H1 (cell line): ENCODE data around the gene TRPC4. TPM values are rescaled to one million over a fixed set of nuclear protein-coding genes. Genes with fewer than 3 reads are reported as not detected.

Experiments
- polyA plus RNA-seq, 7 experiments: library from polyadenylated mRNA; depleted of rRNA in 3 of 7; stranded (reverse) in 5 of 7; unstranded in 2 of 7; fragments of >200 nt in 5 of 7; fragments of 200-250 nt in 2 of 7; gene quantifications; 1 replicate in 5 of 7; 2 replicates in 1 of 7; 4 replicates in 1 of 7; pipeline versions ENCODE4 v1.2.1 to v1.2.3, GENCODE V29; 2011 to 2013; ENCODE audit warnings: missing spikeins in 2 of 7, mixed read lengths in 2 of 7
- total RNA-seq: library from RNA; stranded (reverse); fragmentation: NEBNext Ultra II Directional; extraction: Animal tissue kit (Norgen Biotek cat#: 25700); gene quantifications from 2 replicates; pipeline ENCODE4 v1.2.1, GENCODE V29; 2021
- TF ChIP-seq, protein P1 (sequence below): fragments of 300-600 bp; sonication (generic); IDR thresholded peaks from 2 replicates; pipeline ENCODE4 v1.7.1; 2012; ENCODE audit warnings: low read length, moderate library complexity, mild to moderate bottlenecking, inconsistent platforms; ENCODE audit not compliant: insufficient replicate concordance

TRPC4 gene
- total and polyA plus RNA-seq, 2 of the 8 experiments (the other 6 are each of a cell fraction or from before 2014, with no cell fraction given) = 12.3 to 14.7 TPM

DNA sequence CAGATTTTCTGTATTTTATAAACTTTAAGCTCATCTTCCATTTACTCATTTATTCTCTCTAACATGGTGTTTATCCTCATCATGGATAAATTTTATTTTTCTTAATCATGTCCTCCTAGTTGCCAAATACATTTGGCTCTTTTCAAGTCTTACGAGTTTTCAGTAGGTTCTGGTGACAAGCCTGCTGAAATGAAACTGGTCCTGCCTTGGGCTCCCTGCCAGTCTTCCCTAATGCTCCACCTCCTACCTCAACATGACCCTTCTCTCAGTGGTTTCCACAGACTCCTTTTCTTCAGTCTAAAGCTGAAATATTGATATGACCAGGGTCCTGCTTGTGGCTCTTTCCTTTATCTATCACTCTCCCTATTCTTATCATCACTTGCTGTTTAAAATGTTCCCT is 81.2 kb downstream of the TRPC4 start (continued):
- TF ChIP-seq, protein P1, sequence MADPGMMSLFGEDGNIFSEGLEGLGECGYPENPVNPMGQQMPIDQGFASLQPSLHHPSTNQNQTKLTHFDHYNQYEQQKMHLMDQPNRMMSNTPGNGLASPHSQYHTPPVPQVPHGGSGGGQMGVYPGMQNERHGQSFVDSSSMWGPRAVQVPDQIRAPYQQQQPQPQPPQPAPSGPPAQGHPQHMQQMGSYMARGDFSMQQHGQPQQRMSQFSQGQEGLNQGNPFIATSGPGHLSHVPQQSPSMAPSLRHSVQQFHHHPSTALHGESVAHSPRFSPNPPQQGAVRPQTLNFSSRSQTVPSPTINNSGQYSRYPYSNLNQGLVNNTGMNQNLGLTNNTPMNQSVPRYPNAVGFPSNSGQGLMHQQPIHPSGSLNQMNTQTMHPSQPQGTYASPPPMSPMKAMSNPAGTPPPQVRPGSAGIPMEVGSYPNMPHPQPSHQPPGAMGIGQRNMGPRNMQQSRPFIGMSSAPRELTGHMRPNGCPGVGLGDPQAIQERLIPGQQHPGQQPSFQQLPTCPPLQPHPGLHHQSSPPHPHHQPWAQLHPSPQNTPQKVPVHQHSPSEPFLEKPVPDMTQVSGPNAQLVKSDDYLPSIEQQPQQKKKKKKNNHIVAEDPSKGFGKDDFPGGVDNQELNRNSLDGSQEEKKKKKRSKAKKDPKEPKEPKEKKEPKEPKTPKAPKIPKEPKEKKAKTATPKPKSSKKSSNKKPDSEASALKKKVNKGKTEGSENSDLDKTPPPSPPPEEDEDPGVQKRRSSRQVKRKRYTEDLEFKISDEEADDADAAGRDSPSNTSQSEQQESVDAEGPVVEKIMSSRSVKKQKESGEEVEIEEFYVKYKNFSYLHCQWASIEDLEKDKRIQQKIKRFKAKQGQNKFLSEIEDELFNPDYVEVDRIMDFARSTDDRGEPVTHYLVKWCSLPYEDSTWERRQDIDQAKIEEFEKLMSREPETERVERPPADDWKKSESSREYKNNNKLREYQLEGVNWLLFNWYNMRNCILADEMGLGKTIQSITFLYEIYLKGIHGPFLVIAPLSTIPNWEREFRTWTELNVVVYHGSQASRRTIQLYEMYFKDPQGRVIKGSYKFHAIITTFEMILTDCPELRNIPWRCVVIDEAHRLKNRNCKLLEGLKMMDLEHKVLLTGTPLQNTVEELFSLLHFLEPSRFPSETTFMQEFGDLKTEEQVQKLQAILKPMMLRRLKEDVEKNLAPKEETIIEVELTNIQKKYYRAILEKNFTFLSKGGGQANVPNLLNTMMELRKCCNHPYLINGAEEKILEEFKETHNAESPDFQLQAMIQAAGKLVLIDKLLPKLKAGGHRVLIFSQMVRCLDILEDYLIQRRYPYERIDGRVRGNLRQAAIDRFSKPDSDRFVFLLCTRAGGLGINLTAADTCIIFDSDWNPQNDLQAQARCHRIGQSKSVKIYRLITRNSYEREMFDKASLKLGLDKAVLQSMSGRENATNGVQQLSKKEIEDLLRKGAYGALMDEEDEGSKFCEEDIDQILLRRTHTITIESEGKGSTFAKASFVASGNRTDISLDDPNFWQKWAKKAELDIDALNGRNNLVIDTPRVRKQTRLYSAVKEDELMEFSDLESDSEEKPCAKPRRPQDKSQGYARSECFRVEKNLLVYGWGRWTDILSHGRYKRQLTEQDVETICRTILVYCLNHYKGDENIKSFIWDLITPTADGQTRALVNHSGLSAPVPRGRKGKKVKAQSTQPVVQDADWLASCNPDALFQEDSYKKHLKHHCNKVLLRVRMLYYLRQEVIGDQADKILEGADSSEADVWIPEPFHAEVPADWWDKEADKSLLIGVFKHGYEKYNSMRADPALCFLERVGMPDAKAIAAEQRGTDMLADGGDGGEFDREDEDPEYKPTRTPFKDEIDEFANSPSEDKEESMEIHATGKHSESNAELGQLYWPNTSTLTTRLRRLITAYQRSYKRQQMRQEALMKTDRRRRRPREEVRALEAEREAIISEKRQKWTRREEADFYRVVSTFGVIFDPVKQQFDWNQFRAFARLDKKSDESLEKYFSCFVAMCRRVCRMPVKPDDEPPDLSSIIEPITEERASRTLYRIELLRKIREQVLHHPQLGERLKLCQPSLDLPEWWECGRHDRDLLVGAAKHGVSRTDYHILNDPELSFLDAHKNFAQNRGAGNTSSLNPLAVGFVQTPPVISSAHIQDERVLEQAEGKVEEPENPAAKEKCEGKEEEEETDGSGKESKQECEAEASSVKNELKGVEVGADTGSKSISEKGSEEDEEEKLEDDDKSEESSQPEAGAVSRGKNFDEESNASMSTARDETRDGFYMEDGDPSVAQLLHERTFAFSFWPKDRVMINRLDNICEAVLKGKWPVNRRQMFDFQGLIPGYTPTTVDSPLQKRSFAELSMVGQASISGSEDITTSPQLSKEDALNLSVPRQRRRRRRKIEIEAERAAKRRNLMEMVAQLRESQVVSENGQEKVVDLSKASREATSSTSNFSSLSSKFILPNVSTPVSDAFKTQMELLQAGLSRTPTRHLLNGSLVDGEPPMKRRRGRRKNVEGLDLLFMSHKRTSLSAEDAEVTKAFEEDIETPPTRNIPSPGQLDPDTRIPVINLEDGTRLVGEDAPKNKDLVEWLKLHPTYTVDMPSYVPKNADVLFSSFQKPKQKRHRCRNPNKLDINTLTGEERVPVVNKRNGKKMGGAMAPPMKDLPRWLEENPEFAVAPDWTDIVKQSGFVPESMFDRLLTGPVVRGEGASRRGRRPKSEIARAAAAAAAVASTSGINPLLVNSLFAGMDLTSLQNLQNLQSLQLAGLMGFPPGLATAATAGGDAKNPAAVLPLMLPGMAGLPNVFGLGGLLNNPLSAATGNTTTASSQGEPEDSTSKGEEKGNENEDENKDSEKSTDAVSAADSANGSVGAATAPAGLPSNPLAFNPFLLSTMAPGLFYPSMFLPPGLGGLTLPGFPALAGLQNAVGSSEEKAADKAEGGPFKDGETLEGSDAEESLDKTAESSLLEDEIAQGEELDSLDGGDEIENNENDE = no peak
